HS-27A (cell line): ENCODE data around the gene ASIC3.

Experiments used
- DNase-seq: peaks from one replicate; pipeline ENCODE4 v3.0.0-alpha.2; 2012; ENCODE audit warnings: low read depth, missing footprints

Gene ASIC3

DNA sequence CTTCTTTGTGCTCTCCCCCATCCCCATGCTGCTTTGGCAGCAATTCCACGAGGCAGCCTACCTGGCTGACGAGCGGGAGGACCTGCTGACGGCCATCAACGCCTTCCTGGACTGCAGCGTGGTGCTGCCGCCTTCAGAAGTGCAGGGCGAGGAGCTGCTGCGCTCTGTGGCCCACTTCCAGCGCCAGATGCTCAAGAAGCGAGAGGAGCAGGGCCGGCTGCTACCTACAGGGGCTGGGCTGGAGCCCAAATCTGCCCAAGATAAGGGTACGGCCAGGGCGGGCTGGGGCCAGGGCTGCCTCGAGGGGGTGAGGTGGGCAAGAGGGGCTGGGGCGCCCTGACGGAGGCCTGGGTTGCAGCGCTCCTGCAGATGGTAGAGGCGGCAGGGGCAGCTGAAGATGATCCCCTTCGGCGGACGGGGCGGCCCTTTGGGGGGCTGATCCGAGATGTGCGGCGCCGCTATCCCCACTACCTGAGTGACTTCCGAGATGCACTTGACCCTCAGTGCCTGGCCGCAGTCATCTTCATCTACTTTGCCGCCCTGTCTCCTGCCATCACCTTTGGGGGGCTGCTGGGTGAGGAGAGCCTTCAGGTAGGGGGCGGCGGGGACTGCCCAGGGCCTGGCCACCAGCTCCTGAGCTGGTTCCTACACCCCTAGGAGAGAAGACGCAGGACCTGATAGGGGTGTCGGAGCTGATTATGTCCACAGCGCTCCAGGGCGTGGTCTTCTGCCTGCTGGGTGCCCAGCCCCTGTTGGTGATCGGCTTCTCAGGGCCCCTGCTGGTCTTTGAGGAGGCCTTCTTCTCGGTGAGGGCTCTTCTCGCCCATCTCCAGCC lies 22.9 kb downstream of the ASIC3 start:
- DNase-seq: no peak

DNA sequence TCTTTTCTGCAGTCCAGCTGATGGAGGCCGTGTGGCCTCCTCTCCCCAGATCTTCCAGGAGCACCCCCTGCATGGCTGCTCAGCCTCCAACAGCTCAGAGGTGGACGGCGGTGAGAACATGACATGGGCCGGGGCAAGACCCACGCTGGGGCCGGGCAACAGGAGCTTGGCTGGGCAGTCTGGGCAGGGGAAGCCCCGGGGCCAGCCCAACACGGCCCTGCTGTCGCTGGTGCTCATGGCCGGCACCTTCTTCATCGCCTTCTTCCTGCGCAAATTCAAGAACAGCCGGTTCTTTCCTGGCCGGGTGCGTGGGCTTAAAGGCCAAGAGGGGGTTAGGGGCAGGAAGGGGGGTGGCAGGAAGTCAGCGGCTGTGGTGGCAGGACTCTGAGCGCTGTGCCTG lies 25.7 kb downstream of the ASIC3 start:
- no peak for DNase-seq

DNA sequence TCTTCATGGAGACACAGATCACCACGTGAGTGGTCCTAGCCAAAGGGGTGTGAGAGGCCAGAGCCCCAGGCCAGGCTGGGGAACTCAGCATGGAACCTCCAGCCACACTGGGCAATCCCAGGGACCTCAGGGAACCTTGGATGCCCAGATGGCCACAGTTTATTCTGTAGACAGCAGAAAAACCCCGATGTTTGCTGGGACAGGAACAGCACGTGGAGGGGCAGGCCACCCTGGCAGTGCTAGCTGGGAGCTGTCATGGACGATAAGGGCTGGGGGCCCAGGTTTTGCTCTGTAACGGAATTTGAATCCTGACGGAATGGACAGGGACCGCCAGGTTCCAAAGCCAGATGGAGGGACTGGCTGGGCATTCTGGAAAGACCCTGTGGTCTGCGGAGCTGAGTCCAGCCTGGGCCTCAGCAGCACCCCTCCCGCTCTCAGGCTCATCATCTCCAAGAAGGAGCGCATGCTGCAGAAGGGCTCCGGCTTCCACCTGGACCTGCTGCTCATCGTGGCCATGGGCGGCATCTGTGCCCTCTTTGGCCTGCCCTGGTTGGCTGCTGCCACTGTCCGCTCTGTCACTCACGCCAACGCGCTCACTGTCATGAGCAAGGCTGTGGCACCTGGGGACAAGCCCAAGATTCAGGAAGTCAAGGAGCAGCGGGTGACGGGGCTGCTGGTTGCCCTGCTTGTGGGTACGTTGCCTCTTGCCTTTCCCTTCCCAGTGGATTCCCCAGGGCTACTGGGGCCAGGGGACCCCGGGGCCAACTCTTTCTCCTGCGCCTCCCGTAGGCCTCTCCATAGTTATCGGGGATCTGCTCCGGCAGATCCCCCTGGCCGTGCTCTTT lies 26.7 kb downstream of the ASIC3 start:
- DNase-seq: no peak

DNA sequence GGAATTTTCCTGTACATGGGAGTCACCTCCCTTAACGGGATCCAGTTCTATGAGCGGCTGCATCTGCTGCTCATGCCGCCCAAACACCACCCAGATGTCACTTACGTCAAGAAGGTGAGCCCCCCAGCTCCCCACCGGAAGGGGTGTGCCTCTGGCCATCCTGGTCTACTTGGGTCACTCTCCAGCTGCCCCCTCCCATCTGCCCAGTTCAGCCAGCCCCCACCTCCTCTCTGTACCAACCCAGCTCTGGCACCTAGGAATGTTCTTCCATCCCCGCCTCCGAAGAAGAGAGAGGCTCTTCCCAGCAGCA lies 27.3 kb downstream of the ASIC3 start:
- DNase-seq: no peak

DNA sequence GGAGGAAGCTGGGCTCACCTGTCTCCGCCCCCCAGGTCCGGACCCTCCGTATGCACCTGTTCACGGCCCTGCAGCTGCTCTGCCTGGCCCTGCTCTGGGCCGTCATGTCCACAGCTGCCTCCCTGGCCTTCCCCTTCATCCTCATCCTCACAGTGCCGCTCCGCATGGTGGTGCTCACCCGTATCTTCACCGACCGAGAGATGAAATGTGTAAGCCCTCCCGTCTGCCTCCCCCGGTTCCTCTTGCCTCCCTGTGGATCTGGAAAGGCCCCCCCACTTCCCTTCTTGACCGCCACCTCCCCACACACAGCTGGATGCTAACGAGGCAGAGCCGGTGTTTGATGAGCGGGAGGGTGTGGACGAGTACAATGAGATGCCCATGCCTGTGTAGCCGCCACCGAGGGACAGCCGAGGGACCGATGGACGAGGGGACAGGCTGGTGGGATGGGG lies 27.7 kb downstream of the ASIC3 start:
- no peak for DNase-seq

DNA sequence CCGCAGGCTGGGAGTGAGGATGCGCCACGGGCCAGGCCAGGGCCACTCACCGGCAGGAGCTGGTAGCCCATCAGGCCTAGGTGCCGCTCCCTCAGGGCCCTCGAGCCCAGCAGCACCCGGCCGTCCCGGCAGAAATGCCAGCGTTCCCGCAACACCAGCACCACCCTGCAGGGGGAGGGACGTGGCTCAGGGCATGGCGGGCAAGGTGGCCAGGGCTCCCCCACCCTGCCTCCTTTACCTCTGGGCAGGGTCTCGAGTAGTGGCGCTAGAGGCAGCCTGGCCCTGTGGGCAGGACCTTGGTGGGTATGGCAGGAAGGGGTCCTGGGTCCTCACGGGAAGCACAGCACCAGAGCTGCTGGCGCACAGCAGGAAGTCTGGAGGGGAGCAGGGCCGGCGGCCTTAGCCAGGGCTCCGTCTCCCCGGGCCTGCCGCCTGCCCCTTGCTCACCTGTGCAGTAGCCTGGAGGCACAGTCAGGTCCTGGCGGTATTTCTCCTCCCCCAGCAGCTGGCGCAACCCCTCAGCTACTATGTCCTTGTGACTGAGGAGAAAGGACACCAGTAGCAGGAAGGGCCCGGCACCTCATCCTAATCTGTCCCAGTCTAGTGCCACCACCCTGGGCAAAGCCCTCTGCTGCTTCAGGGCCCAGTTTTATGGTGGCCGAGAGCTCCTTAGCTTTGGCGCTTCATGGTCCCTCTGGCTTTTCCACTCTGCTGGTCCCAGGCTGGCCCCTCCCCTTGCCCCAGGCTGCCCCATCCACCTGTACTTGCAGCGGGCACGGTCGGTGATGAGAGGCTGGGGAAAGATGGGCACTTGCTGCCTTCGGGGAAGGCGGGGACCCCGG lies 28.8 kb downstream of the ASIC3 start:
- no peak for DNase-seq

DNA sequence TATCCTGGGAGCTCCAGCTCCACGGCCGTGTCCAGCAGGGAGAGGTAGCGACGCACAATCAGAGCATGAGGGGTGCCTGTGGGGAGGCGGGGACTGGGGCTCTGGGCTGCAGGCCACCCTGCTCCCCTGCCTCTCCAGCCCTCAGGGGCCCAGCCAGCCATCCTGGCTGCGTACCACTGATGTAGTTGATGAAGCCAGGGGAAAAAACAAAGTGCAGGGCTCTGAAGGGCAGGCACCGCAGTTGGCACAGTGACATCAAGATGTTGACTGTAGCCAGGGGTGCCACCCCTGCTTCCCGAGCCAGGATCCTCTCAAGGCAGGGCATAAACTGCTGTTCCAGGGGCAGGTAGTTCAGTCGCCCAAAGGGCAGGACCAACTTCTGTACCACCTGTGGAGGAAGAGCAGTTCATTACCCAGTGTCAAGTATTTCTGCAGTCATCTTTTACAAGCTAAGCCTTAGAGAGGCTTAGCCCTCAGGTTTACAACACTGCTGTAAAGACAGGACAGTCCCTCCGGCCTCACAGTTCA lies 29.4 kb downstream of the ASIC3 start:
- no peak for DNase-seq

DNA sequence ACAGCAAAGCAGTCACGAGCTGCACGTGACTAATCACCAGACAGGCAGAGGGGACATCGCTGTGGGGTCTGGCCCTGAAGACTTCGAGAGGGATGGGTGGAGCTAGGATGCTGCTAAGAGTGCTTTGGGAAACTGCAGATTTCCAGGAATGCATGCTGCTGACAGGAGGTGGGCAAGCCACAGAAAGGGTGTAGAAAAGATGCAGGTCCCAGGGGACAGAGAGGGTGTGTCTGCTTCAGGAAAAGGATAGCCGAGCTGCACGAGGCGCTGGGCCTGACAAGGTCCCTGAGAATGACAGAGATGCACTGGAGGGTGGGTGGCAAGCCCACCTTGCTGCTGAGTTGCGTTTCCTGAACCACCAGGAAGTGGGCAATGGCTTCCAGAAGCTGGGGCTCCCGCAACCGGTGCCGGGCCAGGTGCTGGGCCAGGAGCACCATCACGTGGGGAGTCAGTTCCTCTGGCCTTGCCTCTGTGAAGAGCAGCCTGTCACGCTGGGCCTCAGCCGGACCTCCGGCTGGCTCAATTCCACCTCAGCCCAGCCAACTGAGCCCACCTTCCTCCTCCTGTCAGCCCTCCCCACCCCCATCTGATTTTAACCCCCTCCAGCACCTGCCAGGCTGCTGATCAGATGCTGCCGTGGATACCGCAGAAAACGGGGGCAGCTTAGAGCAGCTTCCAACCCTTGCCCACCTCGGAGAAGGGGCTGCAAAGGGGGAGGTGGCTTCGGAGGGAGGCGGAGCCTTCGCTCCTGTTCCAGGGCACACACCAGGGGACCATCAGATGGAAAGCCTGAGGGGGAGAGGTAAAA lies 30.1 kb downstream of the ASIC3 start:
- no peak for DNase-seq

DNA sequence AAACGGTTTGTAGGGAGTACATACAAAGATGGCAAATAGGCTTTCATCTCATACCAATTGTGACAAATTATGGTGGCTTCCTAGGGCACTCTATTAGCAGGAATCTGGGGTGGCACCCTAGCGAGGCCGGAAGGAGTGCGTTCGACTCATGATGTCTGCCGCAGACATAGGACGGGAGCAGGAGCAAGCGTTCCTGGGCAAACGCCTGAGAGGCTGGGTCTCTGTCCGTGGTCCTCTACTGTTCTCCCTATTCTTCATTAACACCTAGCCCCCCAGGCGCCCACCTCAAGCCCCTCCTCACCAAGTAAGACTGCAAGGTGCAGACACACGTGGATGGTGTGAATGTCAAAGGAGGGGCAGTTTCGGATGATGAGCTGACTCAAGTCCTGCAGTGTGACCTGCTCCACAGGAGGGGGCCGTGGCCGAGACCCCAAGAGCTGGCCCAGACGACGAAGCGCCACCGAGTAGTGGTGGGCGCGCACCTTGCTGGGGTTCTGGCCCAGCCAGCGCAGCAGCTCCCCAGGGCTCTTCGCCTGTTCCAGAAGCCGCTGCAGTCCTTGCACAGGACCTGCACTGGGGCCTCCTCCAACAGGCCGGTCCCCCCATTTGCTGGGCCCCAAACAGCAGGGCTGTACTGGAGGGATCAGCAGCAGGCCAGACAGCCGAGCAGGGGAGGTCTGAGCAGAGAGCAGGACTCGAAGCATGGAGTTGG lies 31.0 kb downstream of the ASIC3 start:
- no peak for DNase-seq

DNA sequence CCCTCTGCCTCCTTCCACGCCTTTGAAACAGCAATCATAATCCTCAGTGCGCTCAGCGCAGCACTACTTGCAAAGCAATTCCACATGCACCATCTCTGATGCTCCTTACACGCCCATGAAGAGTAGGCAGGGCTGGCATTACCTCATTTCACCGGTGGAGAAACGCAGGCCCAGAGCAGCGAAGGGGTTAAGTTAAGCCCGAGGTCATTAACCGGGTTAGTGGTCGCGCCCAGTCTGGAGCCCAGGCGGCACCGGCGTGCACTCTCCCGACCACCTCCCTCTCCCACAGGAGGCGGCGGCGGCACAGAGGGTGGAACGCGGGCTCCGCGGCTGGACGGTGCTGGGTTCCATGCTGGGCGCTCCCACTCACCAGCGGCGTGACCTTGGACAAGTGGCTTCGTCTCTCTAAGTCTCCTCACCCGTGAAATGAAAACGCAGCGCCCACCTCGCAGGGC lies 31.8 kb downstream of the ASIC3 start:
- no peak for DNase-seq

DNA sequence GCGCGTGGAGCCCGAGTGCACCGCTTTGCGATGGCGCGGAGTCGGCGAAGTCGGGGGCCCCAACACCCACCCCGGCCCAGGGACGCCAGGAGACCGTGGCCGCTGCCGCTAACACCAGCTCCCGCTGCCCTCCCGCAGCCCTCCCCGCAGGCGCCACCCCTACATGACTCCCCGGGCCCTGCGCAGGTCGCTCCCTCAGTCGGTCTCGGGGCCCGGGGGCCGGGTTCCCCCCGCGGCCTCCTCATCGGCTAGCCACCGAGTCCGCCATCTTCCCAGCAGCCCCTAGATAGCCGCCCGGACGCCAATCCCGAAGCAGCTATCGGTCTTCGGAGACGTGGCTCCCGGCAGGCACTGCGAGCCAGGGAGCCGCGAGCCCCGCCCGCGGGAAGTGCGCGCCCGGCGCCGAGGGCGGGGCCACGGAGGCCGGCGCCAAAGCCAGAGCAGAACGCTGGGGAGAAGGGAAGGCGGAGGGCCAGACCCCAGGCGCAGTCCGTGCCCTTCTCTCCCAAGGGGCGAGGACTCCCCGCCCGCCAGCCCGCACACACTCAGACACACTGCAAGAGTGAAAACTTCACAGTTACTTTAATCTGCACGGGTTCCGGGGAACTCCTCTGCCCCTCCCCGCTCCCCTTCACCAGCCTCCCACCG lies 32.3 kb downstream of the ASIC3 start, which contains the start of gene FASTK:
FASTK (minus strand) TSS at position 288 of the 648 bp plus-strand sequence; CDS start at position 245, 43 bp downstream.
- no peak for DNase-seq

DNA sequence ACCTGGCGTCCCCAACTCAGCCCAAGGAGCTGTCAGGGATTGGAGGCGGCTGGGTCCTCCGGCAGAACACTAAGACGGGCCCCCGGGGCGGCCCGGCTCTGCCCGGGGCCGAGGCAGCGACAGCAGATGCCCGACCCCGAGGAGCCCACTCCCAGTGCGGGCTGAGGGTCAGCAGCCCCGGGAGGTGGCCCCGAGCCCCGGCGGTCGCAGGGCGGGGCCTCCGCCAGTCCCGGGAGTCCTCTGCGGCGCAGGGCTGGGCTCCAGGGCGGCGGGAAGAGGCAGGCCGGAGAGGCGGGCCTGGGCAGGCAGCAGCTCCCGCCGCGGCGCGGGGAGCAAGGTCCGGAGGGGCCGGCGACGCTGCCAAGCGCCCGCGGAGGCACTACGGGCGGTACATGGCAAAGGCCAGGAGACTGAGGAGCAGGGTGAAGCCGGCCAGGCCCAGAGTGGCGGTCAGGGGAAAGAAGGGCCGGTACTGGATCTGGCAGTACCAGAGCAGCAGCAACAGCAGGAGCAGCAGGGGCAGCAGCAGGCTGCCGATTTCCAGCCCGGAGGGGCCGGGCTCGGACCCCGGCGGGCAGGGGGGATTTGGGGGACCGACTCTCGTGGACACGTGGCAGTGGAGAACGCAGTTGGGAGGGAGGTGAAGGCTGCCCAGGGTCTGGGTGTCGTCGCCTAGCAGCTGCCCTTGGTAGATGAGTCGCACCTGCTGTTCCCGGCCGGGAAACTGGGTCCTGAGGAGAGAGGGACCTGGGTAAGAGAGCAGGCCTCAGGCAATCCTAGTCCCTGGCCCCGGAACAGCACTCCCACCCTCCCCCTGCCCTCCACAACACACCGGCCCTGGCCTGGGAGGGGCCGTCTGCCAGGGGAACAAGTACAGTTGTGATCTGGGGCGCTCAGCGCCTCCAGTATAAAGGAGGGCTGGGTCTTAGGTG lies 33.1 kb downstream of the ASIC3 start:
- DNase-seq: no peak

DNA sequence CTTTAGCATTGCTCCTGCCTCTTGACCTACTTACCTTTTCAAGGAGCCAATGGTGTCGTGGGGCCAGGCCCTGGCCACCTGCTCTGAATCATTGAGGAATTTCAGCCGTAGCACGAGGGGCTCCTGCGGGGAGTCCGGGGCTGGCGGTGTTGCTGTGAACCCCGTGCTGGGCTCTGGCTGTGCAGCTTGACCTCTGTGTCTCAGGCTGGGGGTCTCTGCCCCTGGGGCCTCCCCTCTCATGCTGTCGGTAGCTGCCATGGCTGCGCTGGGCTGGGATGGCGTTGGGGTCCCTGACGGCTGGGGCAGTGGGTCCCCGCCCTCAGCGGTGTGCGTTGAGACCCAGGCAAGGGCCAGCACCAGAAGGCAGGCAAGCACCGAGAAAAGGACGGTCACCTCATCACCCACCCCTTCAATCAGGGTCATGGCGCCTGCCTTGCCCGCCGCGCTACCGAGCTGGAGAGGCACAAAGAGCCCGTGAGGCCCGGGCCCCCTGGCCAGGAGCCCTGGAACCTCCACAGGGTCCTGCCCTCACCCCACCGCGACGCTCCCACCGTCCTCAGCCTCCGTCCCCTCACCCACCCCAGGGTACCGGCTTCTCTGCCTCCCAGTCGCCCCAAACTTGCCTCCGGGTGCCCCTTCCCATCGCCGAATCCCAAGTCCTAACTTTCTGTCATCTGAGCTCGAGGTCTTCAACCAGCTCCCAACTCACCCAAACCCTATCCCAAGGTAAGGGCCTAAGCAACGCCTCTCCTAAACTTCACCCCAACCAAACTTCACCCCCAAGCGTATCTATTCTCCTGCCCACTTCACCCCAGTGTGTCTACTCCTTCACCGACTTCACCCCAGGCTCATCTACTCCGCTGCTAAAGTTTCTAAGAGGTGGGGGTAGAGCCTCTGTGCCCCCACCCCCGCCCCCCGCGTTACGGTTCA lies 34.1 kb downstream of the ASIC3 start:
- no peak for DNase-seq

DNA sequence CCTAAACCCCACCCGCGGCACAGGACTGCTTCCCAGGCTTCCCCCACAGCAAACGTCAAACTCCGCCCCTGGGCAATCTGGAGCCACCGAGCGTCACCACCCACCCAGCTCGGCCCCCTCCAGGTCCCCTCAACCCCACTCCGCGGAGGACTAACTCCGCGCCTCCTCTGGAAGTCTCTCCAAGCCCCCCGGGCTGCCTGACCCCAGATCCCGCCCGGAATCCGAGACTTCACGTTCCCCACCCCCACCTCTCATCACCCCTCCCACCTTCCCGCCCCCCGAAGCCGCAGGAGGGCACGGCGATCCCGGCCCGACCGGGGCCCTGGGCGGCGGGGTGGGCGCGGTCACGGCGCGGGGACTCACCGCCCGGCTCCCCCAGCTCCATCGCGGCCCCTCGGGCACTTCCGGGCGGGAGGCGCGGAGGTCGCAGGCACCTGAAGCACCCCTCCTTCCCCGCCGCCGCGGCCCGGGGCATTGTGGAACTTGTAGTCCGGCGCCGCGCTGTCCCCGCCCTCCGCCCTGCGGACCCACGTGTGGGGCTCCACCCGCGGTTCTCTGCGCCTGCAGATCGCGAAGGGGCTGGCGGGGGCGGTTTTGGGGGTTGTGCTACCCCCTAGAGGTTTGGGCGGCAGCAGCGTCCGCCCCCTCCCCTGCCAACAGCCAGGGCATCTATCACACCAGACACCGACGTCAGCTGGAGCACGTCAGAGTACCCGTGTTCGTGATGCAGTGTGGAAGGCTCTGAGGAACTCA lies 34.9 kb downstream of the ASIC3 start, which contains the start of gene TMUB1:
TMUB1 (minus strand) TSS at position 423 of the 753 bp plus-strand sequence. CDS start 930 bp downstream, outside the sequence.
- DNase-seq: no peak

DNA sequence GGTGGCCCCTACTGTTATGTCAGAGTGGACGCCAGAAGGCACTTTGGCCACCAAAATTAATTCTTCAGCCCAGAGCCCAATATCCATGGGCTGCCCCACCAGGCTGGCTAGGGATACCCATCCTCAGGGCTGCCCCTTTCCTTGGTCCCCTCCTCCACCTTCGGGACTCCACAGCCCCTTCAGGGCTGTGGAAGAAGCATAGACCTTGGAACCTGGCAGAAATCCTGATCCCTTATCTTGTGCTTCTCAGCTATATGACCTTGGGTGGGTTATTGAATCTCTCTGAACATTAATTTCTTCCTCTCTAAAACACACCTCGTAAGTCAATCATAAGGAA lies 35.5 kb downstream of the ASIC3 start:
- DNase-seq: no peak

DNA sequence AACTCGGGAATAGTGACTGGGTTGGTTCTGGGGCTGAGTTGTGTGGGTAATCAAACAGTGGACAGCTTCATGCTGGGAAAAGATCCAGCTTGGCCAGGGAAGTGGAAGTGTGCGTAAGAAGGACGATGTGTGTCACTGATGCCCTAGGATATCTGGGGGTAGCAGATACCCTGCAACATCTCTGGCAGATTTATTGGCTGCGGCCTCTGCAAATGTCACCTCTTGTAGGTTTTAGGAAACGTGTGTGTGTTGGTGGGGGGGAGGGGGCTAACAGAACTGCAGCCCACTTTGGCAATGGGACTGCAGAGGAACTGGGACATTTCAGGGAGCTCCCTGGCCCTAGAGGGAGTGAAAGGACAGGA lies 37.0 kb downstream of the ASIC3 start:
- no peak for DNase-seq
